ENCODE measurements around the gene UBE3C.

GRCh38 chr7:157111311-157111710, 27.4 kb upstream of the UBE3C start:
- TF ChIP-seq TCF12 (IDR thresholded peaks at IDR 0.05; ENCODE audit: low read depth): no peak
- TF ChIP-seq YY1 (IDR thresholded peaks at IDR 0.05; ENCODE audit: low read depth): no peak
- TF ChIP-seq RAD21 (IDR thresholded peaks at IDR 0.05; ENCODE audit: low read depth): no peak
- TF ChIP-seq MAX (IDR thresholded peaks at IDR 0.05): no peak

Data from Ishikawa (cell line).